Measurements from ENCODE around the gene PDK1.
"Not testable (repeated sequence)": the region's sequence is repeated elsewhere in the genome, so short reads cannot be mapped to it uniquely, and the experiment has no call there.

DNA sequence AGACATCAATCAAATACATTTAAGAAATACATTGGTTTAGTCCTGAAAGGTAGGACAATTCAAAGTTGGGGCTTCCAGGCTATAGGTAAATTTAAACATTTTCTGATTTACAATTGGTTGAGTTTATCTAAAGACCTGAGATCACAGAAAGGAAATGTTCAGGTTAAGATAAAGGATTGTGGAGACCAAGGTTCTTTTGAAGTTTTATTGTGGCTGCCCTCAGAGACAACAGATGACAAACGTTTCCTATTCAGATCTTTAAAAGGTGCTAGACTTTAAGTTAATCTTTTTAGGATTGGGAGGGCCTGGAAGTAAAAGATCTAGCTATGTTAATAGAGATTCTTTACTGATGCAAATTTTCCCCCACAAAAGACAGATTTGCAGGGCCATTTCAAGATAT is 6.1 kb upstream of the PDK1 start:
- TF ChIP-seq, protein P1, sequence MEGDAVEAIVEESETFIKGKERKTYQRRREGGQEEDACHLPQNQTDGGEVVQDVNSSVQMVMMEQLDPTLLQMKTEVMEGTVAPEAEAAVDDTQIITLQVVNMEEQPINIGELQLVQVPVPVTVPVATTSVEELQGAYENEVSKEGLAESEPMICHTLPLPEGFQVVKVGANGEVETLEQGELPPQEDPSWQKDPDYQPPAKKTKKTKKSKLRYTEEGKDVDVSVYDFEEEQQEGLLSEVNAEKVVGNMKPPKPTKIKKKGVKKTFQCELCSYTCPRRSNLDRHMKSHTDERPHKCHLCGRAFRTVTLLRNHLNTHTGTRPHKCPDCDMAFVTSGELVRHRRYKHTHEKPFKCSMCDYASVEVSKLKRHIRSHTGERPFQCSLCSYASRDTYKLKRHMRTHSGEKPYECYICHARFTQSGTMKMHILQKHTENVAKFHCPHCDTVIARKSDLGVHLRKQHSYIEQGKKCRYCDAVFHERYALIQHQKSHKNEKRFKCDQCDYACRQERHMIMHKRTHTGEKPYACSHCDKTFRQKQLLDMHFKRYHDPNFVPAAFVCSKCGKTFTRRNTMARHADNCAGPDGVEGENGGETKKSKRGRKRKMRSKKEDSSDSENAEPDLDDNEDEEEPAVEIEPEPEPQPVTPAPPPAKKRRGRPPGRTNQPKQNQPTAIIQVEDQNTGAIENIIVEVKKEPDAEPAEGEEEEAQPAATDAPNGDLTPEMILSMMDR (conservative IDR thresholded peaks at IDR 0.05 in 1 of 2, IDR thresholded peaks at IDR 0.05 in 1 of 2; ENCODE audit: extremely low read depth in 1 of 2, insufficient read depth in 1 of 2, low read depth in 1 of 2, low read length in 2 of 2): not testable (repeated sequence)
- TF ChIP-seq EZH2 (IDR thresholded peaks at IDR 0.05; ENCODE audit: borderline replicate concordance, low read length): not testable (repeated sequence)
